GM19397 (cell line): ENCODE data around the gene CREB3L2.
A peak's percentile ranks its signal among the peaks of the same experiment; 100 is the strongest.
"Not testable (repeated sequence)": the region's sequence is repeated elsewhere in the genome, so short reads cannot be mapped to it uniquely, and the experiment has no call there.

Experiments
- ATAC-seq: cut with Tn5 transposase; IDR thresholded peaks from one replicate; pipeline ENCODE4 v1.9.1; 2021; ENCODE audit warnings: mild to moderate bottlenecking, moderate library complexity; ENCODE audit not compliant: unreplicated experiment

CREB3L2 gene

DNA sequence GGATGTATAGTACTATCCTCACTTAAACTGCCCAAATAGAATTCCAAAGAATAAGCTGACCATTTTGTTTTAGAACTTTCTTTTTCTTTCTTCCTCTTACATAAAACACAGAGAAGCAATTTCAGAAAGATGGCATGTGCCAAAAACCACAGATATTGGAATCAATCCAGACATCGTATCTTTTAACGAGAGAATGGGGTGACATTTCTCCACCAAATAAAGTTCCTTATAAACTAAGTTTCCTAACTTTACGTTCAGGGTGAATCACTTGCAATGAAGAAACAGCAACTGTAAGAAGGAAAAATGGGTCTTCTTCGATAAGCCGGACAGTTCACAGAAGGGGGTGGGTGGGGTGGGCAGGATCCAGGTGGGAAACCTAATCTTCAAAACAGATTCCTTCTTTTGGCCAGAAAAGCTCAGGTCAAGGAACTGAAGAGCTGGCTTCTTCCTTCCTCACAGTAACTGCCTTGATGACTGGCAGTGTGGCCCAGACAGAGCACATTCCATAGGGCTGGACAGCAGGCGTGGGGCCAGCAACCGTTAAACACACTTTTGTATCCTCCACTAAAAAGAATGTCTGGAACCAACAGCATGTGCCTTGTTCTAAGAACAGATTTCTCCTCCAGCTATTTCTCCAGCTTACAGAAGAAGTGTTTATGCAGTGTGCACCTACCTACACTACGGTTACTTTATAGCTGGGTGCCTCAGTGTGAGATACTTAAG is 31.5 kb downstream of the CREB3L2 start:
- no peak for ATAC-seq

GRCh38 chr7:137969828-137970227 is 32.1 kb downstream of the CREB3L2 start:
- no peak for ATAC-seq

GRCh38 chr7:137968890-137969289 is 33.0 kb downstream of the CREB3L2 start:
- no peak for ATAC-seq

DNA sequence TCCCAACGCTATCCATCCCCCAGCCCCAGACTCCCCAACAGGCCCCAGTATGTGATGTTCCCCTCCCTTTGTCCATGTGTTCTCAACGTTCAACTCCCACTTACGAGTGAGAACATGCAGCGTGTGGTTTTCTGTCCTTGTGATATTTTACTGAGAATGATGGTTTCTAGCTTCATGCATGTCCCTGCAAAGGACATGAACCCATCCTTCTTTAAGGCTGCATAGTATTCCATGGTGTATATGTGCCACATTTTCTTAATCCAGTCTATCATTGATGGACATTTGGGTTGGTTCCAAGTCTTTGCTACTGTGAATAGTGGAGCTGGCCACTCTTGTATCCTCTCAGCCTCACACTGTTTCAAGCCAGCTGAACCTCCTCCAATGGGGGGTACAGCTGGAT is 33.5 kb downstream of the CREB3L2 start:
- ATAC-seq, result not testable (repeated sequence)

GRCh38 chr7:137967143-137968018 is 34.5 kb downstream of the CREB3L2 start:
- ATAC-seq, result no peak

DNA sequence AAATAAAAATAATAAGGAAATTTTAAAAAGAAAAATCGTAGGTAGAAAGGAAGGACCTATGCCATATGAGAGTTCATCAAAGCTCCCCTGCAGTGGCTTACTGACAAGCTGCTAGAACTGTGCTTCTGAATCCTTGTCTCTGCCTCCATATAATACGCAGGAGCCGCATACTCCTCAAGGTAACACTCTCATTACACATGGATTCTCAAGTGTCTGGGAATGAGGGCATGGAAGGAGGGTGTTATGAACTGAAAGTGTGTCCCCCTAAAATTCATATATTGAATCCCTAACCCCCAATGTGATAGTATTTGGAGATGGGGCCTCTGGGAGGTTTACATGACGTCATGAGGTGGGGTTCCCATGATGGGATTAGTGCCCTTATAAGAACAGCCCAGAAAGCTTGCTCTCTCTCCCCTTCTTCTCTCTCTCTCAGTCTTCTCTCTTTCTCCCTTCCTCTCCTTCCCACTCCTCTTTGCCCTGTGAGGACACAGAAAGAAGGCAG is 35.2 kb downstream of the CREB3L2 start:
- no peak for ATAC-seq

- ATAC-seq, result no peak
Measured at GRCh38 chr7:137965942-137966640, 35.8 kb downstream of the CREB3L2 start.

DNA sequence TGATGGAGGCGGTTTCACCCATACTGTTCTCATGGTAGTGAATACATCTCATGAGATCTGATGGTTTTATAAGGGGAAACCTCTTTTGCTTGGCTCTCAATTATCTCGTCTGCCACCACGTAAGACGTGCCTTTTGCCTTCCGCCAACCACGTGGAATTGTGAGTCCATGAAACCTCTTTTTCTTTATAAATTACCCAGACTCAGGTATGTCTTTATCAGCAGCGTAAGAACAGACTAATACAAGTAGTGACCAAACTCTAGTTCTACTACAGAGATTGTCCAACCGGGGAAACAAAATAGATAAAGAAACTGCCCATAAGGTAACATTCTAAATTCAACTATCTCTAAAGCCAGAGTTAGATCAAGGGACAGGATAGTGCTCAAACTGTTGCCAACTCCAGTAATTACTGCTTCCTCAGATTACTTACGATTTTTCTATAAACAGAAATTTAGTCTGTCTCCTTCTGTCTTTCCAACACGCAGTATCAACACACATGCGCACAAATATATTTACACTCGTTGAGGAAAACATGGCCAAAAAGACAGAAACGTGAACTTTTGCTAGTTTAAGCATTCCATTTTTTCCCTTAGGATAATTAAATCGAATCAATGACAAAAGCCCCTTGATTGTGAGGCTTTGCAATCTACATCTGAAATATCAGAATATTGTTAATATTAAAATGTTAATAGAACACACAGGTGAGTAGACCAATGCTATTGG is 36.9 kb downstream of the CREB3L2 start:
- ATAC-seq, result no peak

DNA sequence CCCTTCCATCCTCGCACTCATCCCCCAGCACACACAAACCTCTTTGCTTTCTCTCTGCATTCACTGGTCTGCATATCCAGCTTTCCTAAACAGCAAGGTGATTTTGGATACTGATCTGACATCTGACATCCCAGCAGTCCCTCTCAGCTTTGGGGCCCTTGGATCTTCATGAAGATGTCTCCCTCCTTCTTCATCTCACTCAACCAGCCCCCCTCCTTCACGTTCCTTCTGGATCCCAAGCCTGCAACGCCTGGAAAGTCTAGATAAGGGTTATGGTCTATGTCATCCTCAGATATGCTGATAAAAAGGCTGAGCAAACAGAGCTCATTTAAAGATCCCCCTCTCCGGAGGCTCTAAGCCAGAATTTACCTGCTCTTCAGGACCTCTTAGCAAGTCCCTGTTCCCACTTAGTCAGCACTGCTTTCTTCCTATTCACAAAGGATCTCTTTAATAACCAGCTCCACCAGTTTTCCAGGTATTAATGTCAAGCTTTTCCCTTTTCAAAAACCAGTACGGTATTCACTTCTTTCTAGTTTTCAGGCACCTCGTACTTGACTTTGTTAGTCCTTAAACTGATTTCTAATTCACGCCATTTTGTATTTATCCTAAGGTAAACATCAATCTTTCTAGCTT is 38.9 kb downstream of the CREB3L2 start:
- no peak for ATAC-seq

GRCh38 chr7:137962491-137962874 is 39.4 kb downstream of the CREB3L2 start:
- no peak for ATAC-seq

GRCh38 chr7:137961200-137962177 is 40.4 kb downstream of the CREB3L2 start:
- no peak for ATAC-seq

DNA sequence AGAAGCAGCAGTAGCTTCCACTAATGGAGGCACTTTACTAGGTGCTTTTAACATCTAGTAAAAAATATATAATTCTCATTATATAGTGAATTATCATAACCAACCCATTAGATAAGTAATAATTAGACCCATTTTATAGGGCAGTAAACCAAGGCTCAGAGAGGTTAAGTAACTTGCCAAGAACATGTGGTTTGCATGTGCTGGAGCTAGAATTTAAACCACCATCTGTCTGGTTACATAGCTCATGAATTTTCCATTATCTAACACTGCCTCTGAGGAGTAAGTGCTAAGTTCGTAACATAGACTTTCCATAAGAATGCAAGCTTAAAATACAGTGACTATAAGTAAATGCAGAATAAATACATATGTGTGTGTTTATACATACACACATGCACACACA is 41.9 kb downstream of the CREB3L2 start:
- ATAC-seq, result no peak

GRCh38 chr7:137958470-137959431 is 43.1 kb downstream of the CREB3L2 start:
- peak; percentile 46 for ATAC-seq

GRCh38 chr7:137957887-137958286 is 44.0 kb downstream of the CREB3L2 start:
- ATAC-seq, result no peak

DNA sequence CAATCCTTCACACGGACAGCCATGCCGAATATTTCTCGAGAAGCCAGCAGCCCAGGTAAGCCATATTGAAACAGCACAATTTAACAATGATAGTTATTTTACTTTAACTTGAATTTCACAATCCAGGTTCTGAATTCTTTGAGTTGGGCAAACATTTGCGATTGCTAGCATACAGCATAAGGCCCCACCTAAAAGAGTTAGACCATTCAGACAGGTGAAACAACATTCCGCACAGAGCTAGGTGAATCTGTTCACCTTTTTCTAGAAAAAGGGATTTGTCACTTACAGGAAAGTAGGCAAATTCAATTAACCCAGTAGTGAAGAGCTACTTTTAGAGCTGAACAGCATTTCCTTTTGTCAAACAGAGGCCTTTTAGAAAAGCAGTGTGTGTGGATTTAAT is 45.3 kb downstream of the CREB3L2 start:
- ATAC-seq, result no peak

GRCh38 chr7:137956183-137956582 is 45.7 kb downstream of the CREB3L2 start:
- ATAC-seq, result no peak

GRCh38 chr7:137954614-137955013 is 47.3 kb downstream of the CREB3L2 start:
- ATAC-seq, result no peak
